Neuron (in vitro differentiated cells): ENCODE data around the gene PACRG.
"Not testable (repeated sequence)": the region's sequence is repeated elsewhere in the genome, so short reads cannot be mapped to it uniquely, and the experiment has no call there.

Experiments
- H2AFZ ChIP-seq: one replicate; pipeline ENCODE4 v1.6.1; 2013; ENCODE audit warnings: low read depth, mild to moderate bottlenecking, inconsistent platforms, low read length, moderate library complexity
- H3K27me3 ChIP-seq: one replicate; pipeline ENCODE4 v1.6.1; 2013; ENCODE audit warnings: low read length; ENCODE audit not compliant: insufficient read depth
- H3K36me3 ChIP-seq: one replicate; pipeline ENCODE4 v1.6.1; 2013; ENCODE audit warnings: low read length; ENCODE audit not compliant: insufficient read depth
- H3K4me1 ChIP-seq: one replicate; pipeline ENCODE4 v1.6.1; 2013; ENCODE audit warnings: low read length; ENCODE audit not compliant: insufficient read depth
- H3K4me3 ChIP-seq: 2 replicates; pipeline ENCODE4 v1.5.1; 2013; ENCODE audit warnings: mild to moderate bottlenecking, low read length, moderate library complexity
- H3K9me3 ChIP-seq: one replicate; pipeline ENCODE4 v1.6.1; 2013; ENCODE audit warnings: low read length

PACRG gene

GRCh38 chr6:162974685-162975084, 246.9 kb downstream of the PACRG start:
- H3K9me3 ChIP-seq = no peaks in the 10 kb centered on the region
- no peak overlapping the region for H2AFZ ChIP-seq
- H3K27me3 ChIP-seq = no peaks in the 10 kb centered on the region
- no peak overlapping the region for H3K4me3 ChIP-seq
- H3K36me3 ChIP-seq = no peaks in the 10 kb centered on the region
- H3K4me1 ChIP-seq = peaks cover 4% of the 10 kb centered on the region

GRCh38 chr6:162976141-162976540, 248.4 kb downstream of the PACRG start:
- Histone ChIP-seq H3K4me3 (no peak overlapping the region), H3K36me3 (no peaks in the 10 kb centered on the region), H3K4me1 (peaks cover 4% of the 10 kb centered on the region), H3K27me3 (no peaks in the 10 kb centered on the region), H2AFZ (no peak overlapping the region), H3K9me3 (no peaks in the 10 kb centered on the region)

GRCh38 chr6:162983234-162983633, 255.5 kb downstream of the PACRG start:
- H2AFZ ChIP-seq, H3K4me3 ChIP-seq, H3K9me3 ChIP-seq, H3K36me3 ChIP-seq, H3K4me1 ChIP-seq, H3K27me3 ChIP-seq: not testable (repeated sequence)

- H2AFZ ChIP-seq = no peak overlapping the region
- no peaks in the 10 kb centered on the region for H3K27me3 ChIP-seq
- no peaks in the 10 kb centered on the region for H3K9me3 ChIP-seq
Measured at GRCh38 chr6:162998777-162999176, 271.0 kb downstream of the PACRG start.

GRCh38 chr6:162999575-163000285, 272.0 kb downstream of the PACRG start:
- H3K4me3 ChIP-seq = no peak overlapping the region
- no peaks in the 10 kb centered on the region for H3K27me3 ChIP-seq
- no peaks in the 10 kb centered on the region for H3K36me3 ChIP-seq
- H2AFZ ChIP-seq = no peak overlapping the region
- no peaks in the 10 kb centered on the region for H3K9me3 ChIP-seq
- H3K4me1 ChIP-seq = no peaks in the 10 kb centered on the region

More at GRCh38 chr6:162998777-162999176, 271.0 kb downstream of the PACRG start:
- Histone ChIP-seq H3K4me3 (no peak overlapping the region), H3K4me1 (no peaks in the 10 kb centered on the region), H3K36me3 (no peaks in the 10 kb centered on the region)

GRCh38 chr6:163001330-163001729, 273.6 kb downstream of the PACRG start:
- Histone ChIP-seq H3K4me1 (no peaks in the 10 kb centered on the region), H2AFZ (no peak overlapping the region), H3K4me3 (no peak overlapping the region), H3K9me3 (no peaks in the 10 kb centered on the region), H3K36me3 (no peaks in the 10 kb centered on the region), H3K27me3 (no peaks in the 10 kb centered on the region)

- Histone ChIP-seq H3K4me3 (no peak overlapping the region), H3K9me3 (no peaks in the 10 kb centered on the region), H3K27me3 (no peaks in the 10 kb centered on the region), H2AFZ (no peak overlapping the region), H3K36me3 (no peaks in the 10 kb centered on the region), H3K4me1 (no peaks in the 10 kb centered on the region)
Measured at GRCh38 chr6:163008186-163008585, 280.4 kb downstream of the PACRG start.

- Histone ChIP-seq H3K27me3 (no peaks in the 10 kb centered on the region), H3K9me3 (no peaks in the 10 kb centered on the region), H3K4me1 (no peaks in the 10 kb centered on the region), H3K36me3 (no peaks in the 10 kb centered on the region), H2AFZ (no peak overlapping the region), H3K4me3 (no peak overlapping the region)
Measured at GRCh38 chr6:163008626-163009025, 280.9 kb downstream of the PACRG start.

- H2AFZ ChIP-seq = no peak overlapping the region
- no peak overlapping the region for H3K4me3 ChIP-seq
- no peaks in the 10 kb centered on the region for H3K4me1 ChIP-seq
- H3K27me3 ChIP-seq = no peaks in the 10 kb centered on the region
- no peaks in the 10 kb centered on the region for H3K36me3 ChIP-seq
- H3K9me3 ChIP-seq = no peaks in the 10 kb centered on the region
Measured at GRCh38 chr6:163010145-163010544, 282.4 kb downstream of the PACRG start.

GRCh38 chr6:163014736-163015135, 287.0 kb downstream of the PACRG start:
- H3K4me1 ChIP-seq = no peaks in the 10 kb centered on the region
- H3K9me3 ChIP-seq = peaks cover 2% of the 10 kb centered on the region
- no peak overlapping the region for H3K4me3 ChIP-seq
- no peaks in the 10 kb centered on the region for H3K36me3 ChIP-seq
- no peaks in the 10 kb centered on the region for H3K27me3 ChIP-seq
- H2AFZ ChIP-seq = no peak overlapping the region

- Histone ChIP-seq H3K9me3 (peaks cover 6% of the 10 kb centered on the region), H3K4me1 (no peaks in the 10 kb centered on the region), H3K4me3 (no peak overlapping the region), H3K36me3 (no peaks in the 10 kb centered on the region), H3K27me3 (no peaks in the 10 kb centered on the region), H2AFZ (no peak overlapping the region)
Measured at GRCh38 chr6:163017801-163018200, 290.0 kb downstream of the PACRG start.

- H2AFZ ChIP-seq = no peak overlapping the region
- H3K4me1 ChIP-seq = no peaks in the 10 kb centered on the region
- no peaks in the 10 kb centered on the region for H3K36me3 ChIP-seq
- peaks cover 7% of the 10 kb centered on the region for H3K9me3 ChIP-seq
- H3K27me3 ChIP-seq = no peaks in the 10 kb centered on the region
- H3K4me3 ChIP-seq = no peak overlapping the region
Measured at GRCh38 chr6:163019926-163020325, 292.2 kb downstream of the PACRG start.

- H2AFZ ChIP-seq = no peak overlapping the region
- H3K36me3 ChIP-seq = no peaks in the 10 kb centered on the region
- H3K4me1 ChIP-seq = no peaks in the 10 kb centered on the region
- peaks cover 8% of the 10 kb centered on the region for H3K9me3 ChIP-seq
- H3K27me3 ChIP-seq = no peaks in the 10 kb centered on the region
- H3K4me3 ChIP-seq = no peak overlapping the region
Measured at GRCh38 chr6:163021054-163021453, 293.3 kb downstream of the PACRG start.

- no peaks in the 10 kb centered on the region for H3K4me1 ChIP-seq
- H3K36me3 ChIP-seq = no peaks in the 10 kb centered on the region
- H2AFZ ChIP-seq = no peak overlapping the region
- H3K4me3 ChIP-seq = no peak overlapping the region
- H3K27me3 ChIP-seq = no peaks in the 10 kb centered on the region
- peaks cover 8% of the 10 kb centered on the region for H3K9me3 ChIP-seq
Measured at GRCh38 chr6:163023700-163024099, 295.9 kb downstream of the PACRG start.
